Thoracic aorta (tissue), 2 donors: ENCODE results near the gene KIRREL3. TPM values are rescaled to one million over a fixed set of nuclear protein-coding genes. Genes with fewer than 3 reads are reported as not detected.

Experiments used
- ATAC-seq: fragments of 150-250 bp; one replicate; pipeline ENCODE4 v1.8.0; 2017; ENCODE audit warnings: low read depth; ENCODE audit not compliant: insufficient number of reproducible peaks, low FRiP score
- DNase-seq: peaks from one replicate; pipeline ENCODE4 v3.0.0-alpha.2; 2020; ENCODE audit warnings: low spot score
- H3K27ac ChIP-seq, 2 donors: fragments of 200-600 bp; sonication (generic); 1 replicate in 1 of 2; 2 replicates in 1 of 2; pipeline ENCODE4 v1.5.1; 2016; ENCODE audit warnings: mild to moderate bottlenecking in 2 of 2, moderate library complexity in 2 of 2
- H3K27me3 ChIP-seq: fragments of 200-600 bp; sonication (generic); replicated peaks from 2 replicates; pipeline ENCODE4 v1.6.0; 2016; ENCODE audit warnings: mild to moderate bottlenecking; ENCODE audit not compliant: insufficient read depth
- H3K36me3 ChIP-seq: fragments of 200-600 bp; sonication (generic); one replicate; pipeline ENCODE4 v1.5.1; 2016
- H3K4me1 ChIP-seq, 2 donors: fragments of 200-600 bp; sonication (generic); 1 replicate in 1 of 2; 2 replicates in 1 of 2; pipeline versions ENCODE4 v1.5.1 to v1.6.0; 2016; ENCODE audit warnings: low read depth in 2 of 2, mild to moderate bottlenecking in 1 of 2; ENCODE audit not compliant: control insufficient read depth in 1 of 2
- H3K4me3 ChIP-seq: fragments of 200-600 bp; sonication (generic); 2 replicates; pipeline ENCODE4 v1.5.1; 2016; ENCODE audit warnings: mild to moderate bottlenecking
- H3K9me3 ChIP-seq: fragments of 200-600 bp; sonication (generic); 2 replicates; pipeline ENCODE4 v1.5.1; 2016
- total RNA-seq, 2 donors: library from RNA; depleted of rRNA; stranded (reverse); fragments of >200 nt; gene quantifications; one replicate each; pipeline versions ENCODE4 v1.1.0 to v1.2.3, GENCODE V29; 2016
- TF ChIP-seq, protein P1 (sequence below): fragments of 200-600 bp; sonication (generic); IDR thresholded peaks from one replicate; pipeline ENCODE4 v1.5.1; 2019; ENCODE audit warnings: antibody characterized with exemption

Gene KIRREL3
- total RNA-seq, 2 donors from 2014 or later: not detected

- H3K27me3 ChIP-seq: no peaks in the 10 kb centered on the region
- DNase-seq (no peak), ATAC-seq (no peak)
- no peak overlapping the region for H3K4me3 ChIP-seq
- no peaks in the 10 kb centered on the region for H3K36me3 ChIP-seq
- no peaks in the 10 kb centered on the region for H3K9me3 ChIP-seq
- TF ChIP-seq, protein P1, sequence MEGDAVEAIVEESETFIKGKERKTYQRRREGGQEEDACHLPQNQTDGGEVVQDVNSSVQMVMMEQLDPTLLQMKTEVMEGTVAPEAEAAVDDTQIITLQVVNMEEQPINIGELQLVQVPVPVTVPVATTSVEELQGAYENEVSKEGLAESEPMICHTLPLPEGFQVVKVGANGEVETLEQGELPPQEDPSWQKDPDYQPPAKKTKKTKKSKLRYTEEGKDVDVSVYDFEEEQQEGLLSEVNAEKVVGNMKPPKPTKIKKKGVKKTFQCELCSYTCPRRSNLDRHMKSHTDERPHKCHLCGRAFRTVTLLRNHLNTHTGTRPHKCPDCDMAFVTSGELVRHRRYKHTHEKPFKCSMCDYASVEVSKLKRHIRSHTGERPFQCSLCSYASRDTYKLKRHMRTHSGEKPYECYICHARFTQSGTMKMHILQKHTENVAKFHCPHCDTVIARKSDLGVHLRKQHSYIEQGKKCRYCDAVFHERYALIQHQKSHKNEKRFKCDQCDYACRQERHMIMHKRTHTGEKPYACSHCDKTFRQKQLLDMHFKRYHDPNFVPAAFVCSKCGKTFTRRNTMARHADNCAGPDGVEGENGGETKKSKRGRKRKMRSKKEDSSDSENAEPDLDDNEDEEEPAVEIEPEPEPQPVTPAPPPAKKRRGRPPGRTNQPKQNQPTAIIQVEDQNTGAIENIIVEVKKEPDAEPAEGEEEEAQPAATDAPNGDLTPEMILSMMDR: no peak
- no peak overlapping the region for H3K27ac ChIP-seq
- H3K4me1 ChIP-seq: no peaks in the 10 kb centered on the region
These were observed 275.5 kb downstream of the KIRREL3 start for GRCh38 chr11:126725043-126725442.

DNA sequence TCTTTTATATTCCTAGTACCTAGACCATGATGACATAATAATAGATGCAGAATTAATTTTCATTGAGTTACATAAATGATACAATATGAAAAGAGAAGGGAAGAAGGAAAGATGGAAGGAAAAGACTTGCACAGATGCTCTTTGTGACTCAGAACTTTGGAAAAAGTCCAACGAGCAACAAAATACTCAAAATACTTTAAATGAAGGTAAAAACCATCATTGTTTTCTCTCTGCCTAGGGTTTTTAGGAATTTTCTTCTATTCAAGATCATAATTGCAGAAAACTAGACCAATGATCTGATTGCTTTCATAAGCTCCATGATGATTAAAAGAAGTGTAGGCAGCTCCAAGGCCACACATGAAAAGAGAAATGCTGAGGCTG, 276.9 kb downstream of the KIRREL3 start:
- Histone ChIP-seq H3K9me3 (no peaks in the 10 kb centered on the region), H3K4me3 (no peak overlapping the region), H3K27me3 (no peaks in the 10 kb centered on the region), H3K4me1 (no peaks in the 10 kb centered on the region), H3K27ac (no peak overlapping the region), H3K36me3 (no peaks in the 10 kb centered on the region)
- no peak for ATAC-seq
- no peak for DNase-seq
- TF ChIP-seq, protein P1: no peak

- no peaks in the 10 kb centered on the region for H3K27me3 ChIP-seq
- TF ChIP-seq, protein P1: no peak
- no peak overlapping the region for H3K27ac ChIP-seq
- no peaks in the 10 kb centered on the region for H3K36me3 ChIP-seq
- DNase-seq (no peak), ATAC-seq (no peak)
- H3K9me3 ChIP-seq: no peaks in the 10 kb centered on the region
- H3K4me3 ChIP-seq: no peak overlapping the region
- H3K4me1 ChIP-seq: no peaks in the 10 kb centered on the region
These were observed 277.5 kb downstream of the KIRREL3 start for GRCh38 chr11:126722956-126723664.

DNA sequence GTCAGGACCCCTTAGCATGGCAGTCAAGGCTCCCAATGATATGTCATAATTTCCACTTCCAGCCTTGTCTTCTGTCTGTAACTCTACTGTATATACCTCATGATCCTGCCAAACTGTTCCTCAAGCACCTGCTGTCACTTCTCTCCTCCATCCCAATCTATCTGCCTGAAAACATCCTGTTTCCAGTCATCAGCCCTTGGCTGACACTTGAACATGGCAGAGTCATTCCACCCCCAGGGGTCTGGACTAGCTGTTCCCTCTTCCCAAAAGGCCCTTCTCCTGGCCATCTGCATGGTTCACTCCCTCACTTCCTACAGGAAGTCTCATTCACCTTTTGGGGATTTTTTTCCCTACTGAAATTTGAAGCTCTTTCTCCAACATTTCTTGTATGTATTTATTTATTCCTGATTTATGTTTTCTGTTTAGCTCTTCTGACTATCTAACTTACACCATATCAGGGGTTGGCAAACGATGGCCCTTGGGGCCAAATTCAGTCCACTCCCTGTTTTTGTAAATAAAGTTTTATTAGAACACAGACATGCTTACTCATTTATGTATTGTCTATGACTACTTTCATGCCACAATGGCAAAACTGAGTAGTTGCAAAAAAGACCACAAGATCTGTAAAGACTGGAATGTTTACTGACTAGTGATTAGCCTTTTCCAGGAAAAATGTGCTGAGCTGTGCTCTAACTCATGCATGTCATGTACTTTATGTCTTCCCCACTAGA, 278.4 kb downstream of the KIRREL3 start:
- ATAC-seq: no peak
- Histone ChIP-seq H3K27me3 (no peaks in the 10 kb centered on the region), H3K36me3 (no peaks in the 10 kb centered on the region), H3K27ac (no peak overlapping the region), H3K9me3 (no peaks in the 10 kb centered on the region), H3K4me3 (no peak overlapping the region), H3K4me1 (no peaks in the 10 kb centered on the region)
- TF ChIP-seq, protein P1: no peak
- DNase-seq: no peak

GRCh38 chr11:126720539-126721235, 279.9 kb downstream of the KIRREL3 start:
- DNase-seq (no peak), ATAC-seq (no peak)
- no peaks in the 10 kb centered on the region for H3K36me3 ChIP-seq
- H3K9me3 ChIP-seq: no peaks in the 10 kb centered on the region
- no peaks in the 10 kb centered on the region for H3K27me3 ChIP-seq
- TF ChIP-seq, protein P1: no peak
- no peak overlapping the region for H3K4me3 ChIP-seq
- no peaks in the 10 kb centered on the region for H3K4me1 ChIP-seq
- no peak overlapping the region for H3K27ac ChIP-seq
